ENCODE data around the gene OLFM4. TPM values are rescaled to one million over a fixed set of nuclear protein-coding genes. Genes with fewer than 3 reads are reported as not detected.

The OLFM4 gene
- total RNA-seq, 1 donor from 2014 or later: 0.20 TPM

GRCh38 chr13:53068585-53069520, 40.2 kb downstream of the OLFM4 start:
- no peak for DNase-seq (ENCODE audit: low read depth)

GRCh38 chr13:53069800-53070199, 41.2 kb downstream of the OLFM4 start:
- DNase-seq (ENCODE audit: low read depth): no peak

- DNase-seq (ENCODE audit: low read depth): no peak
These were observed 45.1 kb downstream of the OLFM4 start for GRCh38 chr13:53073711-53074110.

- no peak for DNase-seq (ENCODE audit: low read depth)
These were observed 45.5 kb downstream of the OLFM4 start for GRCh38 chr13:53074114-53074513.

- no peak for DNase-seq (ENCODE audit: low read depth)
These were observed 46.9 kb downstream of the OLFM4 start for GRCh38 chr13:53075356-53076041.

GRCh38 chr13:53079691-53080090, 51.1 kb downstream of the OLFM4 start:
- no peak for DNase-seq (ENCODE audit: low read depth)

GRCh38 chr13:53088871-53089270, 60.3 kb downstream of the OLFM4 start:
- no peak for DNase-seq (ENCODE audit: low read depth)

GRCh38 chr13:53089951-53090350, 61.3 kb downstream of the OLFM4 start:
- no peak for DNase-seq (ENCODE audit: low read depth)

GRCh38 chr13:53090461-53090860, 61.8 kb downstream of the OLFM4 start:
- no peak for DNase-seq (ENCODE audit: low read depth)

GRCh38 chr13:53092931-53093330, 64.3 kb downstream of the OLFM4 start:
- DNase-seq (ENCODE audit: low read depth): no peak

GRCh38 chr13:53098455-53098854, 69.8 kb downstream of the OLFM4 start:
- DNase-seq (ENCODE audit: low read depth): no peak

- no peak for DNase-seq (ENCODE audit: low read depth)
These were observed 71.9 kb downstream of the OLFM4 start for GRCh38 chr13:53100394-53101063.

Other genes with a start within 250 kb of the OLFM4 start
- 0.05 TPM in 1 of 2 replicates, not detected in the other for gene PCDH8, start 180.2 kb upstream of the OLFM4 start, total RNA-seq